T-helper 2 cell treated with Interferon-gamma antibody and Interleukin-4, amounts not matched to agents 100 ng/mL and 5 ng/mL, for 36 hours (primary cell): ENCODE measurements around the gene PDE10A. TPM values are rescaled to one million over a fixed set of nuclear protein-coding genes. Genes with fewer than 3 reads are reported as not detected.
"Not testable (repeated sequence)": the region's sequence is repeated elsewhere in the genome, so short reads cannot be mapped to it uniquely, and the experiment has no call there.

Experiments
- intact Hi-C: fragments of 100-400 bp; cut with micrococcal nuclease; formaldehyde crosslinking; loops from one replicate; pipeline ENCODE4 v1.15.1; 2023
- total RNA-seq: library from RNA; stranded (reverse); gene quantifications from 2 replicates; pipeline ENCODE4 v1.2.3, GENCODE V29; 2022

The PDE10A gene
- total RNA-seq, 1 donor from 2014 or later: not detected

DNA sequence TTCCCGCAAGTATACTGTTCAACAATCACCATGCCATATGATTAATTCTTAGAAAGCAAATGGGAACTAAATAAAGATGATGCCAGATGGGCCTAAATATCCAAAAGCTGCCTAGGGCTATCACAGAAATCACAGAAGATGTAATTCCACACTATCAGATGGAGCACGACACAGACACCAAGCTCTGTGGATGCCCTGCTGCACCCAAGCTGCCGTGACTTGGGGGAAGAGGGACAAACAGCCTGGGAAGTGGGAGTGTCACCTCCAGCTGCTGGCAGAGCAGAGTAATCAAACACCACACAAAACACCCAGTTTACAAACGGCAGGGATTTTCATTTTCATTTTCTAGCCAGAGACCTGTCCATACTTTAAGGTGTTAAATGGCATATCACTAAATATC lies 35.7 kb downstream of the PDE10A start:
- intact Hi-C loops: no loop called here

DNA sequence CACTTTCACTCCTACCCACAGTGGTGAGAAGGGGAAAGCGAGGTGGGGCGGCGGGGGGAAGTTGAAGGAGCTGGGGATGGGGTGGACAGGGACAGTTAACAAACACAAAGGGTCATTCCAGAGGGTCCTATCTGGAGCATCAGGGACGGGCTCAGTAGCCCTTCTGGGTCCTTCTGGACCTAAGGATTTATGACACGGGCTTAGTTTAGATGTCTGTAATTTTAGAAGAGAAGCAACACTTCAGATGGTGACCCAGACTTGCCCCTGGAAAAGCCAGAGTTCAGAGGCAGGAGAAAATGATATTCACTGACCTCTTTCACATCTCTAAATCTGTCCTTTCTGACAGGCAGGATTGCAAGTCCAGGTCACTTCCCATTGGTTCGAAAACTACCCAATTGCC lies 36.3 kb downstream of the PDE10A start:
- intact Hi-C loops: no loop called here

DNA sequence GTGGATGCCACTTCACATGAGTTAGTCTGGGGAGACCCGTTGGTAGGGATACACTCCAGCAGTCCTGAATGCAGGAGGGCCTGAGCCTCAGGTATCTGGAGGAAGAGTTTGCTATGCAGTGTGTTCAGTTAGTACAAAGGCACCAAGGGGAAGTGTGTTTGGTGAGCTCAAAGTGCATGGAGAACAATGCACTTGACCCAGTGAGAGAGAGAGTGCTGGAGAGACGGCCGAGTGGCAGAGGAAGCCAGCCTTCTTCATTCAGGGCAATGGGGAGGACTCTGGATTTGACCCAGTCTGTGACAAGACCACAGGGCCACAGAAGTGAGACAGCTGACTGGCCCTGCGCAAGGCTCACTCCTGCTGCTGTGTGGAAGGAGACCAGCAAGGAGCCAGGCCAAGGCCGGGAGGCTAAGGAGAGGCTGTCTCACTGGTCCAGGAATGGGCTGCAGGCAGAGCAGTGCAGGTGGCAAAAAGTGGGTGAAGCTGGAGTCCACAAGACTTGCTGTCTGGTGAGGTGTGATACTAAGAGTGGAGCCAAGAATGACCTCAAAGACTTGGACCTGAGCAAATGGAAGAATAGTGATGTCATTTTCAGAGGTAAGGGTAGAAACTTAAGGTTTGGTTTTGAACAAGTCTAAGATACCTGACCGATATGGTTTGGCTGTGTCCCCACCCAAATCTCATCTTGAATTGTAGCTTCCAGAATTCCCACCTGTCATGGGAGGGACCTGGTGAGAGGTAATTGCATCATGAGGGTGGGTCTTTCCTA lies 38.0 kb downstream of the PDE10A start:
- intact Hi-C loops: no loop called here

DNA sequence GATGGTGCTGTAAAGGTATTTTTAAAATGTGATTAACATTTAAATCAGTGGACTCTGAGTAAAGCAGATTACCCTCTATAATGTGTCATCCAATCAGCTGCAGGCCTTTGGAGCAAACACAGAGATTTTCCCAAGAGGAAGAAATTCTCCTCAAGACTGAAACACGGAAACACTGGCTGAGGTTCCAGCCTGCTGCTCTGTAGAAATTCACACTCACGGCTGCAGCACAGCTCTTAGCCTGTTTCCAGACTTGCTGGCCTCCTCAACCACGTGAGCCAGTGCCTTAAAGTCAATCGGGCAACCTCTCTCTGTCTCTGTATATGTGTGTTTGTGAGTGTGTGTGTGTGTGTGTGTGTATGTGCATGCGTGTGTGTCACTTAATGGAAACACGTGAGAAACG lies 41.1 kb downstream of the PDE10A start:
- intact Hi-C loops: no loop called here

DNA sequence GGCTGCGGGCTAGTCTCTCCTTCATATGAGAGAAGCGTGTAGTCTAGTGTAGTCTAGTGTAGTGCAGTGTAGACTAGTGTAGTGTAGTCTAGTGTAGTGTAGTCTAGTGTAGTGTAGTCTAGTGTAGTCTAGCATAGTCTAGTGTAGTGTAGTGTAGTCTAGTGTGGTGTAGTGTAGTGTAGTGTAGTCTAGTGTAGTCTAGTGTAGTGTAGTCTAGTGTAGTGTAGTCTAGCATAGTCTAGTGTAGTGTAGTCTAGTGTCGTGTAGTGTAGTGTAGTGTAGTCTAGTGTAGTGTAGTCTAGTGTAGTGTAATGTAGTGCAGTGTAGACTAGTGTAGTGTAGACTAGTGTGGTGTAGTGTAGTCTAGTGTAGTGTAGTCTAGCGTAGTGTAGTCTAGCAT lies 44.1 kb downstream of the PDE10A start:
- intact Hi-C loops: not testable (repeated sequence)

DNA sequence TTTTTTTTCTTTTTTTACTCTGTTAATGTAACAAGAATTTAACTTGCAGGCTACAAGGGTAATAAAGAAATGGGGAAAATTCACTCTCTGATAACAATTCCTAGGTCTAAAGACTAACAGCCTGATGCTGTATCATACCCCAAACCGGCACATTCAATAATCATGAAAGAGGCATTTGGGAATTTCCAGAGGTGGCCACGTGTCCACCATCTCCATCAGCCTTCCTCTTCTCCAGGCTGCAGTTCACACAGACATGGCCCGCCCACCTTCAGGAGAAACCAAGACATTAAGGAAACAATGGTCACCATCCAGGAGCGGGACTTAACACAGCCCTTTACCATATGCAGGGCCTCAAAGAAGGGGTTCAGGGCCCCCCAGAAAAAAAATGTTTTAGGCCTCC lies 44.8 kb downstream of the PDE10A start:
- intact Hi-C loops: no loop called here

DNA sequence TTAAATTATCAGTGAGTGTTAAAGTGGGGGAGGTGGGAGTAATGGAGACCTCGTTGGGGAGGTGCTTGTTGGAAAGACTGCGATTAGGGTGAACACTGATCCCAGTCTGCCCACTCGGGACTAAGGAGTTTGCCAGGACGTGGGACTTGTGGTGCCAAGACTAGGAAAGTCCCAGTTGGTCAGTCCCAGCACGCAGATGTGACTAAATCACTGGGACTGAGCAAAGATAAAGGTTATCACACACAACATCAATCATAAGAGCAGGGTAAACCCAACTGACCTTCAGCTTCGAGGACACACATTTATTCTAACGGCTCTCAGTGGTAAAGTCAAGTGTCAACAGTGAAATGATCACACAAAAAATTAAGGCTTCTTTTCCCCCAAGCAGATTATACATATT lies 45.5 kb downstream of the PDE10A start:
- intact Hi-C loops: no loop called here

DNA sequence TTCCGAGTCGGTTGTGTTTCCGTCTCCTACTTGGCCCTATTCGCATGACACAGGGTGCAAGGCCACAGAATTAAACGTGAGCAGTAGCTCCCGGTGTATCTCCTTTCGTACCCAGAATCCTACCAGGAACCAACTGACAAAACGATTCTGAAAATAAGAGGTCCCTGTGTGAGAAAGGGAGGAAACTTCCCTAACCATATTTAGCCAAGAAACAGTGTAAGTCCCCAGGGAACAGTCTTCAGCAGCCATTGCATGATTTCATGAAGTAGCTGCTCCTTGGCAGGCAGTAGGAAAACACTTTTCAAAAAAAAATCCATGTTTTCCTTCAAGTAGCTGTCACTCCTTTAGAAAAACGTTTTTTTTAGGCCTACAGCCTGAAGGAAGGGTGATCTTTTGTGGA lies 46.9 kb downstream of the PDE10A start:
- intact Hi-C loops: no loop called here

DNA sequence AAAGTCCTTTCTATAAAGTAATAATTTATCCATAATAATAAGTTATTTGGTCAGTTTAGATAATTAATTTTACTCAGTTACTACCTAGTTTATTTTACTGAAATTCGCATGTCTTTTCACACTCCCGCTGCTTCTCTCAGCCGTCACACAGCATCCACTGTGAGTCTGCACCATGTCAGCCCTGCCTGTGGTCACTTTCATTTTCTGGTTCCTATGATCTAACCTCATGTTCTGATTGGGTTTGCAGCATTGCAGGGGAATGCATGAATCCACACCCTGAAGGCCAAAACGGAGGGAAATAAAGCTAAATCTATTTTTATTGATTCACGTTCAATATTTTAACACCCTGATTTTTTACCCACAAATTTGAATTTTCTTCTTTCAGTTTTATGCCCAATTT lies 47.4 kb downstream of the PDE10A start:
- intact Hi-C loops: no loop called here

DNA sequence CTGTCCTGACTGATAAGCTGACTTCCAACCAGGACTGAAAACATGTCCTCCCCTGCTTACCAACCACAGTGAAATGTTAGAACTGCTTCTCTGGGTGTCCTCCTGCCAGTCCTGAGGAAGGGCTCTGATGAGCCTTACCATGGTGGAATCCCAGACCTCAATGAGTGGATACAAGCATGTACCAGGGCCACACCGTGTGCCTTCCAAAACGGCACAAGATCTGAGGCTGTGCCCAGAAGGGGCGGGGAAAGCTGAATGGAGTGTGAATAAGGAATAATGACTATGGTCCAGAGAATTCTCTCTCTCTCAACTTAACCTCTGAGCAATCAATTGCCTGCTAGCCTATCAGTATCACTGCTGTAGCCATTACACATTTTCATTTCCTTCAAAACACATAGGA lies 51.7 kb downstream of the PDE10A start:
- intact Hi-C loops: no loop called here

DNA sequence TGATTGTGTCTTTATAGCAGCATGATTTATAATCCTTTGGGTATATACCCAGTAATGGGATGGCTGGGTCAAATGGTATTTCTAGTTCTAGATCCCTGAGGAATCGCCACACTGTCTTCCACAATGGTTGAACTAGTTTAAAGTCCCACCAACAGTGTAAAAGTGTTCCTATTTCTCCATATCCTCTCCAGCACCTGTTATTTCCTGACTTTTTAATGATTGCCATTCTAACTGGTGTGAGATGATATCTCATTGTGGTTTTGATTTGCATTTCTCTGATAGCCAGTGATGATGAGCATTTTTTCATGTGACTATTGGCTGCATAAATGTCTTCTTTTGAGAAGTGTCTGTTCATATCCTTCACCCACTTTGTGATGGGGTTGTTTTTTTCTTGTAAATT lies 54.5 kb downstream of the PDE10A start:
- intact Hi-C loops: not testable (repeated sequence)

DNA sequence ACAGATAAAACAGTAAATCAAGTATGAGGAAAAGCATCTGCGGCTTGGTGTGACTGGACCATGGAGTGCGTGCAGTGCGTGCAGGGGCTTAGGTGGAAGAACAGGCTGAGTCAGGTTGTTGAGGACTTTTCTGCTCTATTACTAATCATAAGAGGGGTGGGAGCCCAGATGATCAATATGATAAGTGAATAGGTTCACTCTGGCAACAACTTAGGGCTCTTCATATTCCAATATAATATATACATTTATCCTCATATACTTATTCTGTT lies 56.4 kb downstream of the PDE10A start:
- intact Hi-C loops: no loop called here

DNA sequence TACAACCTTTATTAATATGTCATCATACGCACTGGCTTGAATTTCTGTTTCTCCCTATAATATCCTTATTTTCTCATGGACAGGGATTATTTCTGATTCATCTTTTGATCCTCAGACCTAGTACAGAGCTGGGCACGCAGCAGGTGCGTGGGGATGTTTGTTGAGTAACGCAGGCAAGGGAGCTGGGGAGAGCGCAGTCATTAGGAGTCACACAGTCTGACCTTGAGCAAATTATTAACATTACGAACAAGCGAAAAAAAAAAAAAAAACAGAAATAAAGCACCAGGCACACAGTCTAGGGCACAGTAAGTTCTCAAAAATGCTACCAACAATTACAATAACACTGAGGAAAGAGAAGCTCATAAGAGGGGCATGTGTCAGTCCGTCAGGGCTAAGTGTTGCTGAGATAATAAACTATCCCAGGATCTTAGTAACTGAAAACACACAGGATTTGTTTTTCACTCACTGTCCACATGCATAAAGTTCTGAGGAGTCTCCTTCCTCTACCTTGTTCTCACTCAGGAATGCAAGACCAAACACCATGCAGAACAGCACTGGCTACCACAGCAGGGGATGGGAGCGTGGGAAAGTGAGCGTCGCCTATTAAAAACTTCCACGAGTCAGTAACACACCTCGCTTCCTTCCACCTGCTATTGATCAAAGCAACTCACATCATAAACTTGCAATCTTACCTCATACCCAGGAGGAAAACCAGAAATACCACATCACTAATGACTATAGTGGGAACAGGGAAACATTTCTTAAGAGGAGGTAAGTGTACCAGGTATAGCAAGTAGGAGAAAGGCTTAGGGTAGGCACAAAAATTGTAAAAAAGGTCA lies 56.9 kb downstream of the PDE10A start:
- intact Hi-C loops: no loop called here

DNA sequence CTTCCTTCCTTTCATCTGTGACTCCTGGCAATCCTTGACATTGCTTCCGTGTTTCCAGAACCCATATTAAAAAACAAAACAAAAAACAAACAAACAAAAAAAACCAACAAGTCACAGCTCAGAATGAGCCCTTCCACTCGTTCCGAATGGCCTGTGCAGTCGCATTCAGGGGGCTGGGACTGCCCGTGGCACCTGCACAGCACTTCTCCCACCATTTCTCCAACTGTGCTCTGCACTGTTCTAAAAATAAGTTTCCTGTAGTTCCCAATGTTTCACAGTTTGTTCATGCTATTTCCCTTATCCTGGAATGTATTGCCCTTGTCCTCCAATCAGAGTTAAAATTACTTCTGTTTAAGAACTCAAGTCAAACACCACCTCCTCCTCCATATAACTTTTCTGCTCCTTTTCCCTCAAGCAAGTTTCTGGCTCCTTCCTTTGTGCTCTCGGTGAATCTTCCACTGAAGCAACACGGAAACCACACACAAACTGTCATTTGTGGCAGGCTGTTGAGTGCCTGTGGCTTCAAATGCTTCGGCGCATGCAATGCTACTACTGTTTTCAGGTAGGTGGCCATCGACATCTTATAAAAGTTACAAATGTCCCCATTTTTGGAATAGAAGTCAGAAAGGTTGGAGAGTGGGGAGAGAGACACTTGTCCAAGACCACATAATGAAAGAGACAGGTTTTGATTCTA lies 57.7 kb downstream of the PDE10A start:
- intact Hi-C loops: no loop called here

DNA sequence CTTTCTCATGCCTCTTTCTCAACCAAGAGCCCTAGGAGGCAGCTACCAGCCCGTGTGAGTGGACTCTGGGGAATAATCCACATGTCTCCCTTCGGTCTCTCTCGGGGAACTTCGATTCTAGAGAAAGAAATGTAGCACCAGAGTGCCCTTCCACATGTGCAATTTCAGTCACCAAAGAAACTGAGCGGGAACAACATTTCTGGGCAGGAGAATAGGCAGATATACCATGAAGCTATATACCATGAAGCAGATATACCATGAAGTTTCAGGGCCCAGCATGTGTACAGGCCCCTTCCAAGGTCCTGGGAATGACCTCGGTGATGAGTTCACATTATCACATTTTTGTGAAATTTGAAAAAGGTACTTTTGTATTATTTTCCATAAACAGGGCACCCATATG lies 60.8 kb downstream of the PDE10A start:
- intact Hi-C loops: no loop called here

DNA sequence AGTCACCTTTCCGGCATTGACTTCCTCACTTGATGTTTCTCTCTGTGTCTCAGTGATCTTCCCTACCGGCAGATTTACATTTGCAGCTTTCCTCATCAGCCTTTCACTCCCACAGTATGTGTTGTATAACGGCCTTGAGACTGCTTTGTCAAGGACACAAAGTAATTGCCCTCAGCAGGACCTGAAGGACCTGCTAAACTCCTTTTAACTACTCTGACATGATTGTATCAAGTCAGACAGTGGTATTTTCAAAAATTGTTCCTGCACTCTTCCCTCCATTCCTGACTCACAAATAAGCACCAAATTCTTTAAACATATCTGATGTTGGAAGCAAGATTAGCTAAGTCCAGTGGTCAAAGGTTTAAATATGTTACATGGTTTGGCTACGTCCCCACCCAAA lies 62.4 kb downstream of the PDE10A start:
- intact Hi-C loops: no loop called here

DNA sequence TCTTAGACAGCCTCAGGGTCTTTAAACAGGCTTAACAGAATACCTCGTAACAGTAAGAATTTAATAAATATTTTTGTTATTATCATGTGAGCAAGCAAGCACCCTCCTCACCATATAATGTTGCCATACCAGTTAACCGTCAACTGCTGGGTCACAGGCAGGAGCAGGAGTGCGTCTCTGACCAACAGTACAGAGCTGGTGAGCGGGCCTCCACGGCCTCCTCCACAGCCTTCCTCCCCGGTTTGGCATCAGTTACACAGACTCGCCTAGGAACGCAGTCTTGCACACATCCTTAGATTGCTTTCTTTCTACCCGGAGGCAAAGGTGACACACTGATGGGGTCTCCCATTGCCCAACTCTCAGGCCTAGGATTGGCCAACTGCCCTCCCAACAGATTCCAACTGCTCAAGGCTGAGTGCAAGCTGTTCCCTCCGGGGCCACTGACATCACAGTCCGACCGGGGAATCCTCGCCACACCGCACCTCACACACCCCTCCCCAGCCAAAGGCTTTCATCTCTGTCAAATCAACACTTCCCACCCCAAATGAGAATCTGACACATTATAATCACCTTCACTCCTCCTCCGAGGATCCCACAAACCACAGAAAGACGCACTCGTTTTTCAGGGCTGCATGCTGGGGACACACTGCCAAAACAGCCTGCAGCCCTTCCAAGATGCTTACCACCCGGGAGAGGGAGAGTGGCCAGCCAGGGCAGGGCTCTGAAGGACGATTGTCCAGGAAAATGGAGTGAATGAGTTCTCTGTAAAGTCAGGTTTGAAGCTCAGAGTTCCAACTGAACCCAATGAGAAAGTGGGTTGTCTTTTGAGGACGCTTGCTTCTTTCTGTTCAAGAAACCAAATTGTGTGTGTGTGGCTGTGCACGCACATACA lies 63.2 kb downstream of the PDE10A start:
- intact Hi-C loops: no loop called here

DNA sequence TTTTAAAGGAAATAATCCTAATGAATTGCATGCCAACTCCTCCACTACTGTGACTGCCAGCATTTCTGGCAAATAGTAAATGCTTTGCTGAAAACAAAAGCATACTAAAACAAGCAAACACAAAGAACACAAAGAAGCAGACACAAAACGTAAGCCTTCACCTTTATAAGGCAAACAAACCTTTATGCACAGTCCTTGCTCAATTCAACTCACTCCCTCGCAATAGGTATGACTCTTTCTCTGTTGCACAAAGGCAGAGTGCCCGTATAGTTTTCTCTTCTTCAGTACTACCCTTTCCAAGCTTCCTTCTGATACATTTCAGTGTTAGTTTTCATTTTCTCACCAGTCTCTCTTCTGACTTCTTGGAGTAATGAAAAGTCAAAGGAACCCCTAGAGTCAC lies 63.9 kb downstream of the PDE10A start:
- intact Hi-C loops: no loop called here

DNA sequence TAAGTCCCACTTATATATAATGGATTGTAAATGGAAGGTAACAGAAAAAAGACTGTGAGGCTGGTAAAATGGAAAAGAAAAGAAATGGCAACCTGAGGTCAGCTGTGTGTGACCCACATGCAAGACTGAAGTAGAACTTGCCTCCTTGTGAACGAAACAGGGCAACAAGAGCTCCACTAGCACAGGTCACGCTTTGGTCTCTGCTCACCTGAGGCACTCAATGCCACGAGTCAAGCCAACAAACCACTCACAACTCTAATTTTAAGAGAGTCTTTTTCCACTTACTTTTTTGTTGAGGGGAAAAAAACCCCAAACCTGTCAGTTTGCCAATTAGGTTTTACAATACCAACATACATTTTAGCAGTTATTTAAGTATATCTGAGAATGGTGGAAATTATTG lies 65.2 kb downstream of the PDE10A start:
- intact Hi-C loops: no loop called here

DNA sequence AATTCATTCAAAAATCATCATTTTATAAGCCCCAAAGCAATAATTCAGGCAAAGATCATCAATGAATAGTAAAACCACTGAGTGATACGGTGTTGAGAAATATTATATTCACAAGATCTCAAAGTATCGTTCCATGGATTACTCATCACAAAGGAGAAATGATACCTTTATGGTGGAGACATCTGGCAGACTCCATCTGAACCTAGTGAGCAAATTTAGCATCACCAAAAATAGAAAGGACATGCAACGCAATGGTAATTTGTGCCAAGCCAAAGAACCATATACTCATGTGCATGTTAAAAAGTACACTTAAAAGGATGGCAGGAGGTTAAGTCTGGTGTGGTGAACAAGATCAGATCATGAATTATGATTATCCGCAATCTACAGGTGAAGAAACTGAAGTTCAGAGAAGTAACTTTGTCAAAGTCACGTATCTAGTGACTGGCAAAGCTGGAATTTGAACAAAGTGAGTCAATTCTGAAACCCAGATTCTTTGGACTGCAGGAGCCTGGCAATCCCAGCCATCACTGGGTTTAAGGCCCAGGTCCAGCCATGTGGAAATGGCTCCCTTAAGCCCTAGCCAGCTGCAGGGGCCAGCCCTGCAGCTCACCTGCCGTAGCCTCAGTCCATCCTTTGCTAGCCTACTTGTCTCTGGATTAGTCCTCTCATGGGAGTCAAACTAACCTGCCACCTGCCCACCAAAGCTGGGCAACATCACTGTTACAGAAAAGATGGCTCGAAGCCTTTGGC lies 68.3 kb downstream of the PDE10A start:
- intact Hi-C loops: no loop called here

DNA sequence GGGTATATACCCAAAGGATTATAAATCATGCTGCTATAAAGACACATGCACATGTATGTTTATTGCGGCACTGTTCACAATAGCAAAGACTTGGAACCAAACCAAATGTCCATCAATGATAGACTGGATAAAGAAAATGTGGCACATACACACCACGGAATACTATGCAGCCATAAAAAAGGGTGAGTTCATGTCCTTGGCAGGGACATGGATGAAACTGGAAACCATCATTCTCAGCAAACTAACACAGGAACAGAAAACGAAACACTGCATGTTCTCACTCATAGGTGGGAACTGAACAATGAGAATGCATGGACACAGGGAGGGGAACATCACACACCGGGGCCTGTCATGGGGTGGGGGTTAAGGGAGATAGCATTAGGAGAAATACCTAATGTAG lies 70.1 kb downstream of the PDE10A start:
- intact Hi-C loops: not testable (repeated sequence)
